Fibroblast of the aortic adventitia (primary cell): ENCODE data around the gene ITLN1. TPM values are rescaled to one million over a fixed set of nuclear protein-coding genes. Genes with fewer than 3 reads are reported as not detected.
"Not testable (repeated sequence)": the region's sequence is repeated elsewhere in the genome, so short reads cannot be mapped to it uniquely, and the experiment has no call there.

Experiments used
- DNase-seq: peaks from one replicate; pipeline ENCODE4 v3.0.0-alpha.2; 2010; ENCODE audit warnings: low read depth
- H3K4me3 ChIP-seq: 2 replicates; pipeline ENCODE4 v1.5.1; 2011; ENCODE audit warnings: low read depth, mild to moderate bottlenecking, control low read depth, low read length, moderate library complexity
- CTCF ChIP-seq: IDR thresholded peaks from 2 replicates; pipeline ENCODE4 v1.5.1; 2011; ENCODE audit warnings: mild to moderate bottlenecking, low read length, control low read depth, inconsistent platforms; ENCODE audit not compliant: insufficient read depth
- total RNA-seq: library from RNA; depleted of rRNA; stranded (reverse); fragments of >200 nt; gene quantifications from 2 replicates; pipeline ENCODE4 v1.2.3, GENCODE V29; 2012; ENCODE audit warnings: low replicate concordance

The ITLN1 gene
- total RNA-seq, 1 donor: not detected

- H3K4me3 ChIP-seq: no peak overlapping the region
- no peak for TF ChIP-seq CTCF
- peak; percentile 87 for DNase-seq
Measured at GRCh38 chr1:160911441-160911840, 26.5 kb upstream of the ITLN1 start.

- TF ChIP-seq CTCF: no peak
- DNase-seq: no peak
- no peak overlapping the region for H3K4me3 ChIP-seq
Measured at GRCh38 chr1:160910170-160910750, 25.3 kb upstream of the ITLN1 start.

GRCh38 chr1:160907976-160908375, 23.0 kb upstream of the ITLN1 start:
- peak; percentile 90 for DNase-seq

GRCh38 chr1:160905617-160905989, 20.6 kb upstream of the ITLN1 start:
- no peak for TF ChIP-seq CTCF
- H3K4me3 ChIP-seq: no peak overlapping the region
- DNase-seq: no peak

More at GRCh38 chr1:160907976-160908375, 23.0 kb upstream of the ITLN1 start:
- no peak for TF ChIP-seq CTCF
- no peak overlapping the region for H3K4me3 ChIP-seq

- no peak overlapping the region for H3K4me3 ChIP-seq
- TF ChIP-seq CTCF: no peak
- peak; percentile 46 for DNase-seq
Measured at GRCh38 chr1:160904783-160905616, 20.0 kb upstream of the ITLN1 start.

GRCh38 chr1:160902251-160902650, 17.3 kb upstream of the ITLN1 start:
- DNase-seq, H3K4me3 ChIP-seq: not testable (repeated sequence)

GRCh38 chr1:160901768-160902167, 16.8 kb upstream of the ITLN1 start:
- no peak for TF ChIP-seq CTCF
- no peak overlapping the region for H3K4me3 ChIP-seq
- no peak for DNase-seq

- not testable (repeated sequence) for DNase-seq, H3K4me3 ChIP-seq
Measured at GRCh38 chr1:160900683-160901082, 15.7 kb upstream of the ITLN1 start.

GRCh38 chr1:160894368-160895135, 9.6 kb upstream of the ITLN1 start:
- DNase-seq, H3K4me3 ChIP-seq: not testable (repeated sequence)
